ENCODE data around the gene DIO1.

GRCh38 chr1:53927376-53927881 lies 33.4 kb downstream of the DIO1 start:
- TF ChIP-seq, protein P1, sequence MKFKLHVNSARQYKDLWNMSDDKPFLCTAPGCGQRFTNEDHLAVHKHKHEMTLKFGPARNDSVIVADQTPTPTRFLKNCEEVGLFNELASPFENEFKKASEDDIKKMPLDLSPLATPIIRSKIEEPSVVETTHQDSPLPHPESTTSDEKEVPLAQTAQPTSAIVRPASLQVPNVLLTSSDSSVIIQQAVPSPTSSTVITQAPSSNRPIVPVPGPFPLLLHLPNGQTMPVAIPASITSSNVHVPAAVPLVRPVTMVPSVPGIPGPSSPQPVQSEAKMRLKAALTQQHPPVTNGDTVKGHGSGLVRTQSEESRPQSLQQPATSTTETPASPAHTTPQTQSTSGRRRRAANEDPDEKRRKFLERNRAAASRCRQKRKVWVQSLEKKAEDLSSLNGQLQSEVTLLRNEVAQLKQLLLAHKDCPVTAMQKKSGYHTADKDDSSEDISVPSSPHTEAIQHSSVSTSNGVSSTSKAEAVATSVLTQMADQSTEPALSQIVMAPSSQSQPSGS (CRISPR knock-in tag; IDR thresholded peaks at IDR 0.05; ENCODE audit: borderline replicate concordance, low read depth): no peak
- TF ChIP-seq CTCF (IDR thresholded peaks at IDR 0.05) (no peak), NR2C2 (CRISPR knock-in tag; IDR thresholded peaks at IDR 0.05) (no peak), ZNF263 (CRISPR knock-in tag; IDR thresholded peaks at IDR 0.05; ENCODE audit: low read depth) (no peak), ZNF138 (CRISPR knock-in tag; conservative IDR thresholded peaks at IDR 0.05) (no peak)
- TF ChIP-seq, protein P2, sequence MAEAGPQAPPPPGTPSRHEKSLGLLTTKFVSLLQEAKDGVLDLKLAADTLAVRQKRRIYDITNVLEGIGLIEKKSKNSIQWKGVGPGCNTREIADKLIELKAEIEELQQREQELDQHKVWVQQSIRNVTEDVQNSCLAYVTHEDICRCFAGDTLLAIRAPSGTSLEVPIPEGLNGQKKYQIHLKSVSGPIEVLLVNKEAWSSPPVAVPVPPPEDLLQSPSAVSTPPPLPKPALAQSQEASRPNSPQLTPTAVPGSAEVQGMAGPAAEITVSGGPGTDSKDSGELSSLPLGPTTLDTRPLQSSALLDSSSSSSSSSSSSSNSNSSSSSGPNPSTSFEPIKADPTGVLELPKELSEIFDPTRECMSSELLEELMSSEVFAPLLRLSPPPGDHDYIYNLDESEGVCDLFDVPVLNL (CRISPR knock-in tag; IDR thresholded peaks at IDR 0.05; ENCODE audit: borderline replicate concordance, low read depth): no peak
